GM19351 (cell line): Measurements from ENCODE around the gene TUBB.
A peak's percentile ranks its signal among the peaks of the same experiment; 100 is the strongest.
"Not testable (repeated sequence)": the region's sequence is repeated elsewhere in the genome, so short reads cannot be mapped to it uniquely, and the experiment has no call there.

Source experiments
- ATAC-seq: cut with Tn5 transposase; IDR thresholded peaks from one replicate; pipeline ENCODE4 v1.9.1; 2021; ENCODE audit warnings: mild to moderate bottlenecking, moderate library complexity; ENCODE audit not compliant: unreplicated experiment

Gene TUBB

GRCh38 chr6:30759575-30760239 lies 39.6 kb downstream of the TUBB start:
- ATAC-seq: no peak

DNA sequence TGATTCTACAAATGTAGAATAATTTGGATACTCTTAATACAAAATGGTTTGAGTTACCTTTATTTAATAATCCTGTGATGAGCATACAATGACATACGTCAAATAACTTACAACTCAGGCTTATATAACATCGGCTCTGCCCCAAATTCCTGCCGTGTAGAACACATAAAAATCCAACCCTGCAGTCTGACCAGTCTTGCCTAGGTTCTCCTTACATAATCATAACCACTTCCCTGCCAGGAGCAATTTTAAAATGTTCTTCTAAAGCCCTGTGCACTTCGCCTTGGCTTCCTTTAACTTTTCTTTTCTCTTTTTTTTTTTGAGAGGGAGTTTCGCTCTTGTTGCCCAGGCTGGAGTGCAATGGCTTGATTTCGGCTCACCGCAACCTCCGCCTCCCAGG lies 40.4 kb downstream of the TUBB start:
- ATAC-seq: no peak

- no peak for ATAC-seq
These were observed 41.8 kb downstream of the TUBB start for GRCh38 chr6:30761791-30762429.

- ATAC-seq: no peak
These were observed 43.0 kb downstream of the TUBB start for GRCh38 chr6:30763155-30763617.

DNA sequence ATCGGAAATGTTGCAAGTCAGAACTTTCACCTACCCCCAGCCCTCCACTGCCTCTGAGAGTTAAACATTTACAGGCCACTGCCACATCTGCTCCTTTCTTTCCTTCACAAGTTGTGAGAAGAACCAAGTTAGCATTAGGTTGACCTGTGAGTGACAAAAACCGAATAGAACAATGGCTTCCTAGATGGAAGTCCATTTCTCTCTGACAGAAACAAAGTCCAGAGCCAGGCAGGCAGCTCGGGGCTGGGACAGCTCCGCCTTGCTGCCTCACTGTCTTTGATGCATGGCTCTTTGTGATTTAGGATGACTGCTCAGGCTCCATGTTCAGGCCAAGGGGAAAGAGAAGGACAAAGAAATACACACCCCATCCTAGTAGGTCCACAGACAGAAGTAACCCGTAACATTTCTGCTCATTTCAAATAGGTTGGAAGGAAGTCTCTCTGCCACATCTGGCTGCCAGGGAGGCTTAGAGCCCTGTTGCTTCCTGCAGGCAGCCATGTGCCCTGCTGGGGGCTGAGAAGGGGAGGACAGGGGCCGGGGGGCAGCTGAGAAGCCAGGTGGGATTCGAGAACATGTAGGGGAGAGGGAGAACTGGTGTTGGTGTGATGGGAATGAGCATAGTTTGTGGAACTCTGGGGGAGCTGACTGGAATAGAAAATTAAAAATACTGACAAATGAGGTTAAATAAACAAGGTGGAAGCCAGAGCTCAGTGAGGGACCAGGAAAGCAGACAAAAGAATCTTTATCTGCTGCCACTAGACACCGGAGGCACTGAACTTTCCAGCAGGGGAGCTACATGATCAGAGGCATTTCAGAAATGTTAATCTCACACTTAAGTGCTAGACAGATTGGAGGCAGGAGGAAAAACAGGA lies 43.7 kb downstream of the TUBB start:
- no peak for ATAC-seq

GRCh38 chr6:30764490-30765043 lies 44.4 kb downstream of the TUBB start:
- not testable (repeated sequence) for ATAC-seq

DNA sequence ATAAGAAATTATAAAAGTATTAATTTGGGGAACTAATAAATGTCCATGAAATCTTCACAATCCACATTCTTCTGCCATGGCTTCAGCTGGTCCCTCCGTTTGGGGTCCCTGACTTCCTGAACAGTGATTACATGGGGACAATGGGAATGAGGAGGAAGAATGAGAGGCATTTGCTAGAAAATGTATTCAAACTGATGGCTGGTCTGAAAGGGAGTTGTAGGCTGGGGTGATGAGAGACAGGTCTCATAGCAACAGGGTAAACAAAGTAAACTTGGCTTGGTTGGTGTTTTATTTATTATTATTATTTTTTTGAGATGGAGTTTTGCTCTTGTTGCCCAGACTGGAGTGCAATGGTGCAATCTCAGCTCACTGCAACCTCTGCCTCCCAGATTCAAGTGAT lies 45.3 kb downstream of the TUBB start:
- not testable (repeated sequence) for ATAC-seq

DNA sequence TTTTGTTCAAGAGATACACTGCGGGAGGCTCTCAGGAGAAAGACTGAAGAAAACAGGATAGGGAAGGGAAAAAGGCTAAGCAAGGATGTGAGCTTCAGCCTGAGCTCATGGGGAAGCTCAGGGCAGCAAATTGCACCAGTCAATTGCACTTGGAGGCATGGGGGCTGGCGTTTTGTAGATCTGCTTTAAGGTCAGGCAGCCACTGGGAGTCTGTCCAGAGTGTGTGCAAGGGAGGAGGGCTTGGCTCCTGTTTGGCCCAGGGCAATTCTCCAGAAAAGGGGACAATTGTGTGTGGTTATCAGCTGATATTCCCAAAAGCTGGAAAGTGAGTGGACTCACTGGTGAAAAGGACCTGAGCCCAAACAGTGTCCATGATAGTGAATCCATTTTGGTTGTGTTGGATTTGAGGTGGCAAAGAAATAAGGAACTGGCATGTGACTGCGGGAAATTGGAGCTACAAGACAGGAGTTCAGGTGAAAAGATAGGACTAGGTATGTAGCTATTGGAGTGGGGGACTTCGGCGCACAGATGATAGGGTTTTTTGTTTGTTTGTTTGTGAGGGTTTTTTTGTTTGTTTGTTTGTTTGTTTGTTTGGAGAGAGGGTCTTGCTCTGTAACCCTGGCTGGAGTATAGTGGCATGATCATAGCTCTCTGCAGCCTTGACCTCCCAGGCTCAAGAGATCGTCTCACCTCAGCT lies 46.5 kb downstream of the TUBB start:
- ATAC-seq: no peak

GRCh38 chr6:30767158-30767943 lies 47.2 kb downstream of the TUBB start:
- peak; percentile 78 for ATAC-seq

DNA sequence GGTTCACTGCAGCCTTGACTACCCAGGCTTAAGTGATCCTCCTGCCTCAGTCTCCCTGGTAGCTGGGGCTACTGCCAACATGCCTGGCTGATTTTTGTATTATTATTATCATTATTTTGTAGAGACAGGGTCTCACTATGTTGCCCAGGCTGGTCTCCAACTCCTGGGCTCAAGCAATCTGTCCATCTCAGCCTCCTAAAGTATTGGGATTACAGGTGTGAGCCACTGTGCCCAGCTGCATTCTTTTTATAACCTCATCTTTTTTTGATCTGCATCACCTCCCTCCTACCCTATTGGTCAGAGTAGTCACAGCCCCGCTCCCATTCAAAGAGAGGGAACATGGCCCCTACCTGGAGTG lies 47.8 kb downstream of the TUBB start:
- no peak for ATAC-seq

GRCh38 chr6:30768634-30769087 lies 48.5 kb downstream of the TUBB start:
- no peak for ATAC-seq

- ATAC-seq: no peak
These were observed 49.1 kb downstream of the TUBB start for GRCh38 chr6:30769088-30769852.

GRCh38 chr6:30769853-30770524 lies 49.8 kb downstream of the TUBB start:
- ATAC-seq: no peak

GRCh38 chr6:30770592-30770991 lies 50.4 kb downstream of the TUBB start:
- no peak for ATAC-seq

- ATAC-seq: no peak
These were observed 54.5 kb downstream of the TUBB start for GRCh38 chr6:30774701-30775100.
